Measurements from ENCODE around the gene SOST. TPM values are rescaled to one million over a fixed set of nuclear protein-coding genes. Genes with fewer than 3 reads are reported as not detected.

SOST gene
- total RNA-seq, 3 donors from 2014 or later (not counting 1 experiment from before 2014, with no cell fraction given): not detected

GRCh38 chr17:43712397-43712796 lies 46.2 kb downstream of the SOST start:
- Mint-ChIP-seq H3K4me1 (peaks cover 9 to 14% of the 10 kb centered on the region in 2 donors), H3K9me3 (no peaks in the 10 kb centered on the region), H3K36me3 (no peaks in the 10 kb centered on the region), H3K4me3 (no peak overlapping the region), H3K27ac (no peak overlapping the region), H3K27me3 (ENCODE audit: low read depth in 2 of 2) (peaks cover 58% of the 10 kb centered on the region in 2 donors)
- ATAC-seq (no peak), DNase-seq (no peak)
- no peak overlapping the region for H3K4me3 ChIP-seq (ENCODE audit: low read length)
- H3K27me3 ChIP-seq (ENCODE audit: control insufficient read depth, insufficient read depth, low read length): peaks cover 26% of the 10 kb centered on the region
- no peak overlapping the region for H3K27ac ChIP-seq (ENCODE audit: low read length)
- intact Hi-C loops (cut with micrococcal nuclease): no loop called here
- TF ChIP-seq CTCF (IDR thresholded peaks at IDR 0.05): no peak
- WGBS (ENCODE audit: insufficient coverage): 85% methylated on average over 6 of the region's 6 CpGs
- no peaks in the 10 kb centered on the region for H3K36me3 ChIP-seq (ENCODE audit: control insufficient read depth, insufficient read depth, low read length)
- peaks cover 8% of the 10 kb centered on the region for H3K4me1 ChIP-seq (ENCODE audit: control insufficient read depth, insufficient read depth, low read length)
- H3K9me3 ChIP-seq (ENCODE audit: control insufficient read depth, insufficient read depth, low read length): no peaks in the 10 kb centered on the region

- no peak overlapping the region for H3K4me3 Mint-ChIP-seq
- Histone ChIP-seq H3K4me1 (ENCODE audit: control insufficient read depth, insufficient read depth, low read length) (peaks cover 8% of the 10 kb centered on the region), H3K27me3 (ENCODE audit: control insufficient read depth, insufficient read depth, low read length) (peaks cover 25% of the 10 kb centered on the region), H3K4me3 (ENCODE audit: low read length) (no peak overlapping the region), H3K36me3 (ENCODE audit: control insufficient read depth, insufficient read depth, low read length) (no peaks in the 10 kb centered on the region), H3K27ac (ENCODE audit: low read length) (no peak overlapping the region), H3K9me3 (ENCODE audit: control insufficient read depth, insufficient read depth, low read length) (no peaks in the 10 kb centered on the region)
- no peaks in the 10 kb centered on the region for H3K9me3 Mint-ChIP-seq
- peaks cover 9 to 14% of the 10 kb centered on the region in 2 donors for H3K4me1 Mint-ChIP-seq
- WGBS (ENCODE audit: insufficient coverage): 95% methylated on average over 5 of the region's 6 CpGs
- ATAC-seq (no peak), DNase-seq (no peak)
- no peak overlapping the region for H3K27ac Mint-ChIP-seq
- no peak for TF ChIP-seq CTCF (IDR thresholded peaks at IDR 0.05)
- H3K36me3 Mint-ChIP-seq: no peaks in the 10 kb centered on the region
- intact Hi-C loops (cut with micrococcal nuclease): no loop called here
- peaks cover 52 to 70% of the 10 kb centered on the region in 2 donors for H3K27me3 Mint-ChIP-seq (ENCODE audit: low read depth in 2 of 2)
These were observed 48.5 kb downstream of the SOST start for GRCh38 chr17:43710101-43710500.

- peaks cover 3 to 8% of the 10 kb centered on the region in 2 donors for H3K4me1 Mint-ChIP-seq
- peaks cover 21% of the 10 kb centered on the region for H3K27me3 ChIP-seq (ENCODE audit: control insufficient read depth, insufficient read depth, low read length)
- H3K4me3 ChIP-seq (ENCODE audit: low read length): no peak overlapping the region
- peaks cover 7% of the 10 kb centered on the region for H3K4me1 ChIP-seq (ENCODE audit: control insufficient read depth, insufficient read depth, low read length)
- H3K9me3 Mint-ChIP-seq: no peaks in the 10 kb centered on the region
- no peak overlapping the region for H3K27ac ChIP-seq (ENCODE audit: low read length)
- H3K27me3 Mint-ChIP-seq (ENCODE audit: low read depth in 2 of 2): peaks cover 47 to 66% of the 10 kb centered on the region in 2 donors
- H3K36me3 ChIP-seq (ENCODE audit: control insufficient read depth, insufficient read depth, low read length): no peaks in the 10 kb centered on the region
- no peak for TF ChIP-seq CTCF (IDR thresholded peaks at IDR 0.05)
- no peaks in the 10 kb centered on the region for H3K36me3 Mint-ChIP-seq
- intact Hi-C loops (cut with micrococcal nuclease): no loop called here
- H3K4me3 Mint-ChIP-seq: no peak overlapping the region
- H3K27ac Mint-ChIP-seq: no peak overlapping the region
- no peaks in the 10 kb centered on the region for H3K9me3 ChIP-seq (ENCODE audit: control insufficient read depth, insufficient read depth, low read length)
- WGBS (ENCODE audit: insufficient coverage): 75% methylated on average over 4 of the region's 4 CpGs
- ATAC-seq: no peak
- DNase-seq: no peak
These were observed 49.4 kb downstream of the SOST start for GRCh38 chr17:43709210-43709609.

GRCh38 chr17:43707184-43707583 lies 51.4 kb downstream of the SOST start:
- no peak overlapping the region for H3K4me3 Mint-ChIP-seq
- Histone ChIP-seq H3K4me1 (ENCODE audit: control insufficient read depth, insufficient read depth, low read length) (peaks cover 2% of the 10 kb centered on the region), H3K27me3 (ENCODE audit: control insufficient read depth, insufficient read depth, low read length) (peaks cover 9% of the 10 kb centered on the region), H3K27ac (ENCODE audit: low read length) (no peak overlapping the region), H3K4me3 (ENCODE audit: low read length) (no peak overlapping the region), H3K9me3 (ENCODE audit: control insufficient read depth, insufficient read depth, low read length) (no peaks in the 10 kb centered on the region), H3K36me3 (ENCODE audit: control insufficient read depth, insufficient read depth, low read length) (no peaks in the 10 kb centered on the region)
- DNase-seq (no peak), ATAC-seq (no peak)
- H3K4me1 Mint-ChIP-seq: peaks cover 10 to 11% of the 10 kb centered on the region in 2 donors
- intact Hi-C loops (cut with micrococcal nuclease): no loop called here
- TF ChIP-seq CTCF (IDR thresholded peaks at IDR 0.05): no peak
- peaks cover 43 to 68% of the 10 kb centered on the region in 2 donors for H3K27me3 Mint-ChIP-seq (ENCODE audit: low read depth in 2 of 2)
- 90% methylated on average over 4 of the region's 5 CpGs for WGBS (ENCODE audit: insufficient coverage)
- H3K27ac Mint-ChIP-seq: no peak overlapping the region
- H3K36me3 Mint-ChIP-seq: no peaks in the 10 kb centered on the region
- no peaks in the 10 kb centered on the region for H3K9me3 Mint-ChIP-seq

Measured in natural killer cell (primary cell).